COLO668 (cell line): ENCODE data around the gene ODF2L.
A peak's percentile ranks its signal among the peaks of the same experiment; 100 is the strongest.

ENCODE experiments used
- DNase-seq: peaks from one replicate; lab custom pipeline; 2025; ENCODE audit not compliant: unreplicated experiment; lab: John Stamatoyannopoulos, UW

The ODF2L gene, protein sequence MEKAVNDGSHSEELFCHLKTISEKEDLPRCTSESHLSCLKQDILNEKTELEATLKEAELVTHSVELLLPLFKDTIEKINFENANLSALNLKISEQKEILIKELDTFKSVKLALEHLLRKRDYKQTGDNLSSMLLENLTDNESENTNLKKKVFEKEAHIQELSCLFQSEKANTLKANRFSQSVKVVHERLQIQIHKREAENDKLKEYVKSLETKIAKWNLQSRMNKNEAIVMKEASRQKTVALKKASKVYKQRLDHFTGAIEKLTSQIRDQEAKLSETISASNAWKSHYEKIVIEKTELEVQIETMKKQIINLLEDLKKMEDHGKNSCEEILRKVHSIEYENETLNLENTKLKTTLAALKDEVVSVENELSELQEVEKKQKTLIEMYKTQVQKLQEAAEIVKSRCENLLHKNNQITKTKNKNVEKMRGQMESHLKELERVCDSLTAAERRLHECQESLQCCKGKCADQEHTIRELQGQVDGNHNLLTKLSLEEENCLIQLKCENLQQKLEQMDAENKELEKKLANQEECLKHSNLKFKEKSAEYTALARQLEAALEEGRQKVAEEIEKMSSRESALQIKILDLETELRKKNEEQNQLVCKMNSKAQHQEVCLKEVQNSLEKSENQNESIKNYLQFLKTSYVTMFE

DNA sequence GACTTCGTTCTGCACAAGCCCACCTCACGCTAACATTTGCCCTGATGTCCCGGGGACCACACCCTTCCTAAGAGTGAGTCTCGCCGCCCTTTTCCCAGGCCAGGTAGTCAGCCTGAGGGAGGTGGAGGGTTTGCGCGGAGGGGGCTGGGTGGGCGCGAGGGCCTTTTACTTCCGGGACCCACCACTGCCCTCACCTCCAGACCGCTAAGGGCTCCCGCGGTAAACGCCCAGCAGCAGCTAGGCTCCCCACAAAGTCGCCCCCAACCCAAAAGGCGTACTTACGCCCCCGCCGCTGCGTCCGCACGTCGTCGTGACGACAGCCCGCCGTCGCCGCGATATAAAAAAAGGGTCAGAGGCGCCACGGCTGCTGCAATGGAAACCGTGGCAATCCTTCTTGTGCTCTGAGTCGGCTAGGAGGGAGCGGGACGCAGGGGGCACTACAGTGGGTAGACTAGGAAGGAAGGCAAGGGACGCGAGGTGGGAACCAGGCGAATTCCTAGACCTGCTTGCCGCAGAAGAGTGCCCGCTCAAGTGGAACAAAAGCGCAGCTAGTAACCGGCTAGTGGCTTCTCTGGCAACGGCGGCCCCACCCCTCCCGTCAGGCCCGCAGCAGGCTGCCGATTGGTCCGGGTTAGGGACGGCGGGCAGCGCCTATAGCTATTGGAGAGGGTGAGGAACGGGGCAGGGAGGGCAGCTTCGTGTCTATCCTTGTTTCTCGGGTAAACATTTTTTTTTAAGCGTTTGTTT lies at the start of gene ODF2L:
ODF2L (minus strand) TSS at position 573 of the 747 bp plus-strand sequence. CDS start 9,296 bp downstream, outside the sequence.
- peak; percentile 94 for DNase-seq

DNA sequence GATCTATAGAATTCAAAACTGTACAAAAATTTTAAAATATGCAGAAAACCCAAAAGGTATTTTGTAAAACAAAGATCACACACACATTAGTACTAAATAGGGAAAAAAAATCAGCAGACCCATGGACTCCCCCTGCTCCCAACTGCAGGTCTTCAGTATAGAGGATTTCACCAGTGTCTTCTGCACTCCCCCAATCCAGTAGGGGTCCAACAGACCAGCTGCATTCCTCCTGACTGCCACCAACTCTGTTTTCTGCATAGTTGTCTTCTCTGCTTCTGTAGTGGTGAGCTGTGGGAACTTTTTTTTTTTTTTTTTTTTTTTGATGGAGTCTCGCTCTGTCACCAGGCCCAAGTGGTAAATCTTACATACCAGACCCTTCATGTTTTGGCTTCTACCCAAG lies 49.8 kb upstream of the ODF2L start:
- no peak for DNase-seq

DNA sequence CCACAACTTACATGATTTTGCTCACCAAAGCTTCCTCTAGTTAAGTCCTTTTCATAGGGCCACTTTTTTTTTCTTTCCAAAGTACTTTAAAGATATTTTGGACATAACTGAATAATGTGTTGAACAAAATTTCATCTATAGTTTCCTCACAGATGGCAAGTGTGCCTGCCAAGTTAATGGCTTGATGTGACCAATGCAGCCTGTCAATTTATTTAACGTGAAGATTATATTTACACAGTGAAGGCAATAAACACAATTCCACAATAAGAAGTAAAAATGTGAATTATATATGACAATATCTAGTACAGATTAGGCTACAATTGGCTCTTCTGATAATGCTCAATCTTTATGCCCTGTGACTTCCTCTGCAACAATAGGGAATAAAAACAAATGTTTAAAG lies 45.9 kb upstream of the ODF2L start:
- no peak for DNase-seq

DNA sequence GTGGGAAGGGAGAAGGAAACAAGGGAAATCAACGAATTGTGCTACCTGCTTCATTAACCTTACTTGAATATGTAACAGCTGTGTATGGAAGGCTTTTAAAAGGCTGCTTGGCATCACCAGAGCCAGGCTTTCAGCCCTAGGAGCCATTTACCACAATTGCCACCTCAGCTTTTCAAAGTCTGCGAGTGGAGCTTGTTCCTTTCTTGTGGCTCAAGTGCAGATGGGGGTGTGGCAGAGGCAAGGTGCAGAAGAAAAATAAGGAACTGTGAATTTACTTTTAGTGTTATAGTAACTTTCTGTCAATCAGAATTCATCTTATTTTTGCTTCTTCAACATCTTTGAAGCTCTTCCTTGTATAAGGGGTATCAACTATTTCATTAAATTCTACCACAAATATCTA lies 45.5 kb upstream of the ODF2L start:
- no peak for DNase-seq

DNA sequence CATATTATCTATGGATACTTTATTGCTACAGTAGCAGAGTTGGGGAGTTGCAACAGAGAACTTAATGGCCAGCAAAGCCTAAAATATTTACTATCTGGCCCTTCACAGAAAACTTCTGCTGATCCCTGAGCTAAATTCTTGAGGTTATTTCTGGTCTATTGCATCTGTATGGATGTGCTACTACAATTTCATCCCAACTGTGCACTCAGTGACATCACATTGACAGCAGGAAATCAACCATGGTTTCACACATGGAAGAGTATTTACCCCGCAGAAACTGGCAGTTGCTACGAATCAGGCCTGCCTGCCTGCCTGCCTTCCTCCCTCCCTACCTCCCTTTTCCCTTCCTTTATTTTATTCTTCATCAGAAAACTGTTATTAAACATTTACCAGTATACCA lies 39.9 kb upstream of the ODF2L start:
- no peak for DNase-seq

DNA sequence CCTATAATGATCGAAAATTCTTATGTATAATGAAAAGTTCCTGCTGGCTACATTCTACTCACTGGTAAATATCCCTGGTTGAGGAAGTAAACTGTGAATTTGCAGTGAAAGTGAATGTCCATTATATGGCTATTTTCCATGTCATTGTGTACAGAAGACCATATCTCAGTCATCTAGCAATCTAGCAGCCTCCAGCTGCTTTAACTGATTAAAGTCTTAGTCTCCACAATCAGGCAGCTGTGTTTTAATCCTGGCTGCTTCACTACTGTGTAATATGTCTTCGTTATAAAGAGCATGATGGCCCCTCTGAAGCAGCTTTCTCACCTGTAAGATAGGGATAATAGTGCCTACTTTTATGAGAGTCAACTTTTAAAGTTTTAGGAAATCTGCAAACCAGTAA lies 39.2 kb upstream of the ODF2L start:
- no peak for DNase-seq

DNA sequence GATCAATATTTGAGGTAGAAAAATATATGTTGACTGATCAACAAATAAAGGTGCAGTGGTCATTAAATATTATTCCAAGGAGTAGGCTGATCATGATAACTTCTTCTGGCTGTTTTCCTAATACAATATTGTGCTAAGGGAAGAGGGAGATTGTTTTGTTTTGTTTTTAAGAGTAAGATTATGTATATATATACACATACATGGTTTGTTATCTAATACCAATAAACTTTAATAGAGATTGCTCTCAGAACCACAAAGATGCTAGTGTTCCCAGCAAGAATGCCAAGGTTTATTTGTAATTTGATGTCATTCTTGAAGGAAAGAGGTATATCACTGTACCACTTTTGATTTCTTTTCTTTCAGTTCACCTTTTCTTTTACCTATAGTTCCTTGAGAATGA lies 37.9 kb upstream of the ODF2L start:
- DNase-seq, result no peak

DNA sequence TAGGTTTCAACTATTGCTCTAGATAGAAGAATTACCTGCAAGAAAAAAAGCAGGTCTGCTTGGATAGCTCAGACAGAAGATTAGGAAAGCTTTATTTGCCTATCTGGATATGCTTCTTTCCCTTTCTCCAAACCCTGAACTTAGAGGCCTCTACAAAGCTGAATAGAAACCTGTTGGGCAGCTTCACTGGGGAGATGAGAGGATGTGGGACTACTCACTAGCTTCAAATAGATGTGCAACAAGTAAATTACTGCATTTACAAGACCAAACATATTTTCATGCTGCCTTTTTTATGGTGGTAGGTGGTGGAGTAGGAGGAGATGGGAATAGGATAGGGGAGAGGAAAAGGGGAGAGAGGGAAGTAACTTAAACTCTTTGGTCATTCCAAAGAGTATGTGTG lies 34.3 kb upstream of the ODF2L start:
- no peak for DNase-seq

DNA sequence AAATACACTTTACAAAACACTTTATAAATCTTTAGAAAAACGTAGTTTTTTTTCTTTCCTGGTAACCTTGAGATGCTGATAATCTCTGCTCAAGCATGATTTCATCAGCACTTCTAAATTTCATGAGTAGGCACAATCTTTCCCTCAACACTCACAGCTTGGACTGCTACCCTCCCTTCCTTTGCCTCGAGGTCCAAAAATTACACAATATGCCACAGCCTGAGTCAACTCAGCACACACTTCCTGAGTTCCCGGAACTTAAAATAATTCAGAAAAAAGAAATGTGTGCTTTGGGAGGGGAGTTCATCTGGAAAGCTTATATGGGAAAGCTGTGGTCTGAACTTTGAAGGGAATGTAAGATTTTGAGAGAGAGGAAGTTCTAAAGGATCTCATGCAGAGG lies 33.7 kb upstream of the ODF2L start:
- DNase-seq, result no peak

DNA sequence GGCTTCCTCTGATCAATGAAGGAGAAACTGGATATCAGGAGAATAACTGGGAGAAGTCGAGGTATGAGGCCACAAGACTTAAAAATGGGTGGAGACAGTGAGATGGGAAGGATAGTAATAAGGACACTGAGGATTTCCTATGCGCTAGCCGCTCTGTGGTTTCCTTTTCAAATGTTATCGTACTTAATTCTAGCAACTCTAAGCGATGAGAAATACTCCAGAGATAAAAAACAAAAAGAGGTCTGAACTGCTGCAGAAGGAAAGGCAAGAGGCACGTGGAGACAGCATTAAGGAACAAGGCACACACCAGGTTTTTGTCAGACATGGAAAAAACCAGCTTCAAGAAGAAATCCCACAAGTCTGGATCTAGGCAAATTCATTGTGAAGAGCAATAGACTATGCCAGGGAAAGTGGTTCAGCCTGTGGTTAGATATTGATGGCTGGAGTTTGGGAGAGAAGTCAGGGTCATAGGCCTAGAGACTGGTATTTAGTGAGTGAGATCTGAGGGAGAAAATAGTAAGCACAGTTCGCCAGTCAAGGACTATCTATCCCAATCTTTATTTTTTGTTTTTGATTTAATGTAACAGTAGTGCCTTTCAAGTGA lies 33.1 kb upstream of the ODF2L start:
- DNase-seq, result no peak

DNA sequence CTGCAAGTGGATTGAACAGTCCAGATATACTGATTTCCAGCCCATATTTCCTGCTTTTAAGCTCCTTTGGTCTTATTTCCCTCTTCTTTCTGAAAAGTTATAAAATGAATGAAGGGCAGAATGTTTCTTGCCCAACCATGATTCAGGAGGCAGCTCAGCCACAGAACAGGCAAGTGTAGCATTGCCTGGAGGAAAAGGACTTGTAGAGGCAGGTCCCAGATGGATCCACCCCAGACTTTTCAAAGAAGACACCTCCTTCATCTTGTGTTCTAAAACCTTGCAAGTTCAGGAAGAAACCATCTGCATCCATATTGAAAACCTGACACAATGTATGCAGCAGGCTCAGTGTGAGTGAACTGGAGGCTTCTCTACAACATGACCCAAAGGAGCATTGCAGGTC lies 27.8 kb upstream of the ODF2L start, which contains the start of gene CLCA2:
CLCA2 (plus strand) TSS at position 299 of the 400 bp plus-strand sequence; CDS start at position 376, 77 bp downstream.
- DNase-seq, result no peak

DNA sequence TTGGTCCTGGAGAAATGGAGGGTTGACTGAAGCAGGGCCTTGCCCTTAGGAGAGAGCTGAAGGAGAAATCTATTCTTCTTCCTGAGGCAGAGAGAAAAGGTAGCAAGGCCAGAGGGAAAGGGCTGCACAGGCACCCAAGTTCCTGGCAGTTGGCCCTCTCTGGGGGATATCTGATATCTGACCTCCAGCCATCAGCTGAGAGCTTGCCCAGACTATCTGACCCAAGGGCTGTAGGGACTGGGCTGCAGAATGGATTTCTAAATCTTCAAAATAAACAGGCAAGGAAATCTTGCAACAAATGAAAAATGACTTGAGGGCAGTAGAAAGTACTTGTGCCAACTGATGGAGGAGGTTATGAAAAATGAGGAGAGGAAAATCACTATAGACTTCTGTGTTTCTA lies 27.4 kb upstream of the ODF2L start:
- DNase-seq, result no peak

DNA sequence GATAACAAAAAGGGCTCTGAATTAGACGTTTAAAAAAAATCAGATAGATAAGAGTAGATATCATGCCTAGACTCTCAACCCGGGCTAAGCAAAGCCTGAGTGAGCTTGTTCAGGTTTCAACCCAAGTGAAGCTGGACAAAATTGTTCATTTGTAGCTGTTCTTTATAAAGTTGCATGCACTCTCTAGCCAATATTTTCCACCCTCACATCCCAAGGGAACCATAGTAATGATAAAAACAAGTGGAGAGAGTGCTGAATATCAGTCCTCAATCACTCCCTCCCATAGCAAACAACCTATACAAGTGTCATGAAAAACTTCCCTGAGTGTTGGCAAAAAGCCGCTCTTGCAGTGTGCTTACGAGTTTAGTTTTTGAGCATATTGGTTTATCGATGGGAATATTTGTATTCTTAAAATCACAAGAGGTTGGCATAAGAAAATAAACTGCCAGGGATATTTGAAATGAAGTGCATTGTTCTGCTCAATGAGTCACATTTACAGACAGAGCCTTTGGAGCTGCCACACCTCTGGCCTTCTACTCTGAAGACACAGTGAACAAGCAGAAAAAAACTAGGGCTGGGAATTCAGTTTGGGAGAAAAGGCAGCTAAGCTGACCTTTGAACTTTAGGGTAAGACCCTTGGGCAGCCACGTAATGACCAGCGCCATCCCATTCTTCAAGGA lies 25.6 kb upstream of the ODF2L start:
- DNase-seq, result no peak

DNA sequence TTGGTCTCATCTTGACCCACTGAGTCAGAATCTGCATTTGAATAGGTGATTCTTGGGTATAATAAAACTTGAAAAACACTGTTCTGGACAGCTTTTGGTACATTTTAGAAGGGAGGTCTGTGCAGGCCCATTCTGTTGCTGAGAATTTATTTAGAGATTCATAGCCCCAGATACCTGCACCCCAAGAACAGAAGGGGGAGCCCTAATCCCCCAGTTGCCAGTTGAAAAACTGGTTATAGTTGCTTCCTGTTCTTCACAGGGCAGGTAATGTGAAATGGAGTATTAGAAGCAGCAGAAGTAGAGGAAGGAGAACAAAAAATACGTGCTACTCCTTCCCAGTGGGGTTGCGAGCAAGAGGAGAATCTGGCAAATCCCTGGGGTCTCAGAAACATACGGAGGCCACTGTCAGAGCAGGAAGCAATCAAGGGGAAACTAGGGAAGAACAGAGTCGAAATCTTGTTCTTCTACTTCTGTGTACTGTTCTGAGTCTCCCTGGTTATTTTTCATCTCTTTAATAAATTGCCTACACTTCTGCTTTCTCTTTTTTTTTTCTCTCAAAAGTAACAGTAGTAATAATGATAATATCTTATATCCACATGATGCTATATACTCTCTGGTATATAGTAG lies 23.3 kb upstream of the ODF2L start:
- DNase-seq, result no peak

DNA sequence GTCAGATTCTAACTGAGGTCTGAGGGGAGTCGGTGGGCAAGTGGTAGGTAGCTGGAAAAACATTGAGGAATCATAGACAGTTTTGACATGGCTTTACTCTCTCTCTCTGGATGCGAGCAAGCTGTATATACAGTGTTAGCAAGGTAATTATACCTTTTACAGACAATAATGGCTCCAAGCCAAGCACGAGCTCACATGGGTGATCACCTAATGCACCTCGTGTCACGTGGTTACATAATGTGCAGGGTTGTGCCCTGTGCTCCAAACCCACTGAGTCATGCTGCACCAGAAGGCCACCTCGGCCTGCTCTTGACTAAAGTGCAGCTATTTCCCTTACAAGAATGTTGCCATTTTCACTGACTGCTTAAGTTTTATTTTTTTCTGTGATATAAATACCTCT lies 20.2 kb upstream of the ODF2L start:
- DNase-seq, result peak; percentile 67

DNA sequence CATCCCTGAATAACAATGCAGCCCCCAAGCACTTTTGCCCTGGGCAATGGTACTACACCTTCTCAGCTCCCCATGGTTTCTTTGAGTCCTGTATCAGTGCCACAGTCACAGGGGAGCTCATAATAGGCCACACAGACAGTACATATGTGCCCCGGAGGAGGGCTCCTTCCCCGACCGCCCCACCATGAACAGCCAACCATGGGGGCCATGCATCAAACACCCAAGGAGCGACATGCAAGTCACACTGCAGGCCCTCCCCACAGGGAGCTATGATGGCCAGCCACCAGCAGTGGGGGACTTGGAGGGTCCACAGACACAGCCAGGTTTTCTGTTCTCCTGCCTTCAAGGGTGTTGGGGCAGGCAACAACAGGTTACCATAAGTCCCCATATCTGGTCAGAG lies 14.8 kb upstream of the ODF2L start:
- no peak for DNase-seq

DNA sequence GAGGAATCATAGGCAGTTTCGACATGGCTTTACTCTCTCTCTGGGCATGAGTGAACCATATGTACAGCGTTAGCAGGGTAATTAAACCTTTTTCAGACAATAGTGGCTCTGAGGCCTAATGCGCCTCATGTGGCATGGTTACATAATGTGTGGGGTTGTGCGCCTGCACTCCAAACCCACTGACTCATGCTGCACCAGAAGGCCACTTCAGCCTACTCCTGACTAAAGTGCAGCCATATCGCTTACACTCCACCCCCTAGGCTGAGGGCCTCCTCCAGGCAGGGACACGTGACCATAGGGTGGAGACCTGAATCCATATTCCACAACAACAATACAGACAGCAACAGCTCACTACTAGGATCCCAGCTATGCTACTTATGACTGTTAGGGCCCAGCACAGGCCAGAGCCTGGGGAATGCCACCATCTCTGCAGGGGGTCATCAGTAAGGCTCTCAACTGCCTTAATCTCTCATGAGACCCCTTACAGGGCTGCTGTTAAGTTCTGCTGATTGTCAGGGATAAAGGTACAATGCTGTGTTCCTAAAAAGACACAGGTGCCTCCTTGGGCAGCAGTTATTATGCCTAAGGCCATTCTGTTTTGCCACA lies 13.4 kb upstream of the ODF2L start:
- DNase-seq, result peak; percentile 71

DNA sequence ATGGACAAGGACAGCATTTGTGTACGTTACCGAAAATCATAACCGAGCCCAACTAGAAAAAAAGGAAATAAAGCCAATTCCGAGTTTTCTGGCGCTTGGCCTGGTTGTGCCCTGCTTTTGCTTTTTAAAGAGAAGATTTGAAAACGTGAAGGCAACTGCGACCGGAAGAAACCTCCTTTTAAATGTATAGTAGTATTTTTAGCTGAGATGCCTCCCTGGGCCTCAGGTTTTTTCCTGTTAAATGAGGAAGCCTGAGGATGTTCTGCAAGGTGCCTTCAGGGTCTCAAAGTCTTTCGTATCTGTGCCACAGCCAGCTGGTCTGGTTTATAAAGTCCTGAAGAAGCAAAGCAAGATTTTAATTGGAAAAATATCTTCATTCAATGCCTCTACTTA lies 371 bp upstream of the ODF2L start:
- no peak for DNase-seq

DNA sequence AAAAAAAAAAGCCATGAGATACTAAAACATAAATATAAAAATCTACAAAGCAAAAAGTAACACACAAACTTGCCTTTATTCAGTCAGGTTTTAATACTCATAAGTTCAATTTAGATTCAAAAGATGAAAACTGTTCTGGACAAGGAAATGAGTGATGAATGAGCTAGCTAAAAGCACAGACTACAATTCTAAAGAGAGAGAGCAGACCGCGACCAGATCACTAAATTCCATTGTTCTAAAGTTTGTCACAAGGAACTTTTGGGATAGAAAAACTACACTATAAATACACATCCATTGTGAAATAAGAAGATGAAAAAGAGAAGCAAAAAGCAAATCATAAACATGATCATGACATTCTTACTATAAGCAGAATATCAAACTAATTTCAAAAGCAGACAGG lies 1.7 kb downstream of the ODF2L start:
- no peak for DNase-seq

DNA sequence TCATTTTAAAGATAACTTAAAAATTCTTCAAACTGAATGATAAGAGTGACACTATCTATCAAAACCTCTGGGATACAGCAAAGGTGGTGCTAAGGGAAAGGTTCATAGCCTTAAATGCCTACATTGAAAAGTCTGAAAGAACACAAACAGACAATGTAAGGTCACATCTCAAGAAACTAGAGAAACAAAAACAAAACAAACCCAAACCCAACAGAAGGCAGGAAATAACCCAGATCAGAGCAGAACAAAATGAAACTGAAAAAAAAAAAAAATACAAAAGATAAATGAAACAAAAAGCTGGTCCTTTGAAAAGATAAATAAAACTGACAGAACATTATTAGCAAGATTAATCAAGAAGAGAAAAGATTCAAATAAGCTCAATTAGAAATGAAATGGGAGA lies 6.8 kb downstream of the ODF2L start:
- DNase-seq, result no peak
